ENCODE results near the gene PARD3.

The PARD3 gene

DNA sequence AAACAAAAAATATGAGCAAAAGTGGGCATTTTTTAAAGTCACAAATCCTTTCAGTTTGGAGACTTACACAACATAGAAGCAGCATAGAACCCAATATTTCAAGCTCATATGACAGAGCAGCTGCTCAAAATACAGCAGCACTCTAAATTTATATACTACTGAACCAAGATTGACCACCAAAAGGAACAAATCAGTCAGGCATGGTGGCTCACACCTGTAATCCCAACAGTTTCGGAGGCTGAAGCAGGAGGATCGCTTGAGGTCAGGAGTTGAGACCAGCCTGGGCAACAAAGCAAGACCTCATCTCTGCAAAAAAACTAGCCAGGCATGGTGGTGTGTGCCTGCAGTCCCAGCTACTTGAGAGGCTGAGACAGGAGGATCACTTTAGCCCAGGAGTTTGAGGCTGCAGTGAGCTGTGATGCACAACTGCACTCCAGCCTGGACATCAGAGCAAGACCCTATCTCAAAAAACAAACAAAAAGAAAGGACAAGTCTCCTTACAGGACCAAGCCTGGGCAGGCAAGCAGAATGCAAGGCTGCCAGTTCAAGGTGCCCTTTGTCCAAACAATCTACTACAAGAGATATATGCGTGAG lies 40.0 kb downstream of the PARD3 start:
- no peak for FAIRE-seq
- TF ChIP-seq, protein P1, sequence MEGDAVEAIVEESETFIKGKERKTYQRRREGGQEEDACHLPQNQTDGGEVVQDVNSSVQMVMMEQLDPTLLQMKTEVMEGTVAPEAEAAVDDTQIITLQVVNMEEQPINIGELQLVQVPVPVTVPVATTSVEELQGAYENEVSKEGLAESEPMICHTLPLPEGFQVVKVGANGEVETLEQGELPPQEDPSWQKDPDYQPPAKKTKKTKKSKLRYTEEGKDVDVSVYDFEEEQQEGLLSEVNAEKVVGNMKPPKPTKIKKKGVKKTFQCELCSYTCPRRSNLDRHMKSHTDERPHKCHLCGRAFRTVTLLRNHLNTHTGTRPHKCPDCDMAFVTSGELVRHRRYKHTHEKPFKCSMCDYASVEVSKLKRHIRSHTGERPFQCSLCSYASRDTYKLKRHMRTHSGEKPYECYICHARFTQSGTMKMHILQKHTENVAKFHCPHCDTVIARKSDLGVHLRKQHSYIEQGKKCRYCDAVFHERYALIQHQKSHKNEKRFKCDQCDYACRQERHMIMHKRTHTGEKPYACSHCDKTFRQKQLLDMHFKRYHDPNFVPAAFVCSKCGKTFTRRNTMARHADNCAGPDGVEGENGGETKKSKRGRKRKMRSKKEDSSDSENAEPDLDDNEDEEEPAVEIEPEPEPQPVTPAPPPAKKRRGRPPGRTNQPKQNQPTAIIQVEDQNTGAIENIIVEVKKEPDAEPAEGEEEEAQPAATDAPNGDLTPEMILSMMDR (IDR thresholded peaks at IDR 0.05; ENCODE audit: insufficient read depth, missing control alignments), result no peak

GRCh38 chr10:34773636-34774630 lies 41.2 kb downstream of the PARD3 start:
- DNase-seq (ENCODE audit: insufficient read length, low spot score) (no peak), FAIRE-seq (peak; percentile 60)
- TF ChIP-seq, protein P1 (IDR thresholded peaks at IDR 0.05; ENCODE audit: insufficient read depth, missing control alignments), result no peak

More for the DNA sequence above, 40.0 kb downstream of the PARD3 start:
- DNase-seq (ENCODE audit: insufficient read length, low spot score), result no peak

DNA sequence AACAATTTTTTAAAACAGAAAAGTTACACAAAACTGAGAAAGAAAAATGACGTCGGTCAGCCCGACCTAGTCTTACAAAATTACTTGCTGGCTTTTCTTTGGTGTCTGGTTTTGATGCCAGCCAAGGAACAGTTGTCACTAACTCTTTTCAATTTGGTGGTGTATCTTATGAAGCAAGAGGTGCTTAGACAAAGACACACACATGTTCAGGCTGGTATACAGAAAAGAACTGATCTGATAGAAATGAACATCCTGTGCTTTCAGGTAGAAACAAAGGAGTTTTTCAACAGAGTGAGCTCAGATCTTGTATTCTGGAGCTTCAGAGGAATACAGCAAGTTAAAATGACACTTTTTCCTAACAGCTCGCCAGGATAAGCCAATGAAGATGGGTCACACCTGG lies 43.6 kb downstream of the PARD3 start:
- FAIRE-seq (no peak), DNase-seq (ENCODE audit: insufficient read length, low spot score) (no peak)
- TF ChIP-seq, protein P1 (IDR thresholded peaks at IDR 0.05; ENCODE audit: insufficient read depth, missing control alignments), result no peak

DNA sequence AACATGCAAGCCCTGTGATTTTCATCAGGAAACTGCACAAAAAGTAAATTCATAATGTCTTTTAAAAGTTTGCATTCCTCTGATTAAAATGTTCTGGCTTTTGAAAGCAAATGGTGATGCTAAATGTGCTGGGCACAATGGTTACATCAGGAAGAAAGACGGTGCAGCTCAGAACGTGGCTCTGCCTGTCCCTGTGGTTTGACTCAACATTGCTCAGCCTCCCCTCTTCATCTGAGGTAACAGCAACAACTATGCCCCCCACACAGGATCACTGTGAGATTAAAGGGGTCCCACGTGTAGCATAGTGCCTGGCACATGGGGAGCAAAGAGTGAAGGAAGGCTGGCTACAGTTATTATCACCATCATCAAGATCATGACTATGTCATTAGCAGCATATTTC lies 44.0 kb downstream of the PARD3 start:
- FAIRE-seq (no peak), DNase-seq (ENCODE audit: insufficient read length, low spot score) (no peak)
- TF ChIP-seq, protein P1 (IDR thresholded peaks at IDR 0.05; ENCODE audit: insufficient read depth, missing control alignments), result no peak

DNA sequence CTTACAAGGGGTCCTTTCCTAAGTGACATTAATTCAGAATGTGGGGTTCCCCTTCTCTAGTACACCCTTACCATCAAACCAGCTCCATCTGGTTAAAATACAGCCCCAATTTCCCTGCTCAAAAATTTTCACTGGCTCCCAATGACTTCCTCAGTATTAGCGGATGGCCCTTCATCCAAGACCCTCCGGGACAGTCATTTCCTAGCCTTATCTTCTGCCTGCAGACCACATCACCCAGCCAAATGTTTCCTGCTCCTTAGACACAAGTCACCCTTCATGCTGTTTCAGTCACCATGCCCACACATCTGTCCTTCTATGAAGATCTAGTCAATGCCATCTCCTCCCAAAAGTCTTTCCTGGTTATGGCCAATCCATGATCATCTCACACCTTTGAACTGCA lies 45.2 kb downstream of the PARD3 start:
- TF ChIP-seq, protein P1 (IDR thresholded peaks at IDR 0.05; ENCODE audit: insufficient read depth, missing control alignments), result no peak
- FAIRE-seq (no peak), DNase-seq (ENCODE audit: insufficient read length, low spot score) (no peak)

- DNase-seq (ENCODE audit: insufficient read length, low spot score) (no peak), FAIRE-seq (no peak)
- TF ChIP-seq, protein P1 (IDR thresholded peaks at IDR 0.05; ENCODE audit: insufficient read depth, missing control alignments), result no peak
Observed at GRCh38 chr10:34768972-34769330, 46.1 kb downstream of the PARD3 start.

All from D721Med (cell line).